Measurements from ENCODE around the gene CEP63.
"Not testable (repeated sequence)": the region's sequence is repeated elsewhere in the genome, so short reads cannot be mapped to it uniquely, and the experiment has no call there.

The CEP63 gene

GRCh38 chr3:134590766-134591165 lies 104.9 kb downstream of the CEP63 start:
- no peak for DNase-seq

- DNase-seq: no peak
These were observed 106.9 kb downstream of the CEP63 start for GRCh38 chr3:134592806-134593205.

GRCh38 chr3:134594331-134594741 lies 108.5 kb downstream of the CEP63 start:
- DNase-seq: no peak

- not testable (repeated sequence) for DNase-seq
These were observed 109.1 kb downstream of the CEP63 start for GRCh38 chr3:134594986-134595385.

GRCh38 chr3:134597390-134597970 lies 111.6 kb downstream of the CEP63 start:
- no peak for DNase-seq

- DNase-seq: no peak
These were observed 113.1 kb downstream of the CEP63 start for GRCh38 chr3:134598763-134599545.

GRCh38 chr3:134600206-134600605 lies 114.3 kb downstream of the CEP63 start:
- no peak for DNase-seq

- peak; percentile 63 for DNase-seq
These were observed 115.0 kb downstream of the CEP63 start for GRCh38 chr3:134600685-134601463.

- DNase-seq: no peak
These were observed 115.9 kb downstream of the CEP63 start for GRCh38 chr3:134601539-134602439.

- DNase-seq: no peak
These were observed 116.6 kb downstream of the CEP63 start for GRCh38 chr3:134602440-134602814.

GRCh38 chr3:134603480-134603879 lies 117.6 kb downstream of the CEP63 start:
- peak; percentile 15 for DNase-seq

GRCh38 chr3:134603956-134604355 lies 118.1 kb downstream of the CEP63 start:
- no peak for DNase-seq

- no peak for DNase-seq
These were observed 119.7 kb downstream of the CEP63 start for GRCh38 chr3:134605556-134605955.

GRCh38 chr3:134606033-134607025 lies 120.5 kb downstream of the CEP63 start:
- peak; percentile 87 for DNase-seq

GRCh38 chr3:134607054-134608022 lies 121.5 kb downstream of the CEP63 start:
- peak; percentile 67 for DNase-seq

GRCh38 chr3:134608023-134608770 lies 122.3 kb downstream of the CEP63 start:
- DNase-seq: no peak

GRCh38 chr3:134608771-134609435 lies 123.0 kb downstream of the CEP63 start:
- no peak for DNase-seq

GRCh38 chr3:134609821-134610431 lies 124.1 kb downstream of the CEP63 start:
- DNase-seq: no peak

Measured in GDM1 (cell line).